PC-3 (cell line): ENCODE data around the gene SPRY4. TPM values are rescaled to one million over a fixed set of nuclear protein-coding genes. Genes with fewer than 3 reads are reported as not detected.

Source experiments
- ATAC-seq: fragments of 200-7000 bp; cut with Tn5 transposase; 2 replicates; pipeline ENCODE4 v1.9.1; 2020; ENCODE audit warnings: mild to moderate bottlenecking, moderate library complexity
- BruUV-seq: library from RNA; stranded (reverse); fragments of 400-500 nt; replicated peaks from 2 replicates; lab custom pipeline; 2021; lab: Mats Ljungman, UMichigan
- CTCF ChIA-PET: fragments of 300-600 bp; sonication (Branson Sonifier 250); formaldehyde crosslinking; loops from one replicate; lab custom pipeline; 2022; ENCODE audit warnings: antibody characterized with exemption; lab: Charles Lee
- POLR2A ChIA-PET: fragments of 300-600 bp; sonication (Branson Sonifier 250); formaldehyde crosslinking; loops from one replicate; lab custom pipeline; 2022; ENCODE audit warnings: antibody characterized with exemption; ENCODE audit not compliant: unreplicated experiment; lab: Charles Lee
- DNase-seq: peaks from one replicate; pipeline ENCODE4 v3.0.0-alpha.2; 2015
- H2AFZ ChIP-seq: fragments of 300-600 bp; sonication (generic); 2 replicates; pipeline ENCODE4 v1.6.0; 2016; ENCODE audit warnings: antibody characterized with exemption, low read length
- H3F3A ChIP-seq: fragments of 300-600 bp; sonication (generic); one replicate; pipeline ENCODE4 v1.6.0; 2017; ENCODE audit warnings: antibody characterized with exemption, low read length, control low read depth, mild to moderate bottlenecking; ENCODE audit not compliant: unreplicated experiment
- H3K27ac ChIP-seq: fragments of 300-600 bp; sonication (generic); 2 replicates; pipeline ENCODE4 v1.5.1; 2016; ENCODE audit warnings: mild to moderate bottlenecking, low read length
- H3K27me3 ChIP-seq: fragments of 300-600 bp; sonication (generic); 2 replicates; pipeline ENCODE4 v1.6.1; 2016; ENCODE audit warnings: low read length, mixed read lengths
- H3K36me3 ChIP-seq: fragments of 300-600 bp; sonication (generic); 2 replicates; pipeline ENCODE4 v1.6.1; 2016; ENCODE audit warnings: low read depth, mixed run types, low read length, mixed read lengths
- H3K4me1 ChIP-seq: fragments of 300-600 bp; sonication (generic); 2 replicates; pipeline ENCODE4 v1.5.1; 2016; ENCODE audit warnings: low read length; ENCODE audit not compliant: insufficient read depth
- H3K4me2 ChIP-seq: fragments of 300-600 bp; sonication (generic); 2 replicates; pipeline ENCODE4 v1.6.0; 2016; ENCODE audit warnings: low read length
- H3K4me3 ChIP-seq: fragments of 300-600 bp; sonication (generic); 2 replicates; pipeline ENCODE4 v1.5.1; 2016; ENCODE audit warnings: mild to moderate bottlenecking, low read length, mixed read lengths
- H3K79me2 ChIP-seq: fragments of 300-600 bp; sonication (generic); 2 replicates; pipeline ENCODE4 v1.6.1; 2017; ENCODE audit warnings: low read length, mixed read lengths
- H3K9ac ChIP-seq: fragments of 300-600 bp; sonication (generic); 2 replicates; pipeline ENCODE4 v1.6.0; 2016; ENCODE audit warnings: mild to moderate bottlenecking, low read length
- H3K9me2 ChIP-seq: fragments of 300-600 bp; sonication (generic); replicated peaks from 2 replicates; pipeline ENCODE4 v1.6.1; 2016; ENCODE audit warnings: mixed run types, low read length, mixed read lengths
- H3K9me3 ChIP-seq: fragments of 300-600 bp; sonication (generic); 2 replicates; pipeline ENCODE4 v1.6.1; 2016; ENCODE audit warnings: low read length, mixed read lengths
- H4K20me1 ChIP-seq: fragments of 300-600 bp; sonication (generic); 2 replicates; pipeline ENCODE4 v1.6.1; 2016; ENCODE audit warnings: low read length, mixed read lengths
- CTCF ChIP-seq: fragments of 300-600 bp; sonication (generic); conservative IDR thresholded peaks from 2 replicates; pipeline ENCODE4 v1.5.1; 2017; ENCODE audit warnings: antibody characterized with exemption, low read depth, mild to moderate bottlenecking, low read length
- EZH2 ChIP-seq: fragments of 300-600 bp; sonication (generic); IDR thresholded peaks from one replicate; pipeline ENCODE4 v1.6.1; 2017; ENCODE audit warnings: antibody characterized with exemption, mild to moderate bottlenecking, low read length; ENCODE audit not compliant: unreplicated experiment
- EZH2phosphoT487 ChIP-seq: fragments of 300-600 bp; sonication (generic); IDR thresholded peaks from 2 replicates; pipeline ENCODE4 v1.6.1; 2018; ENCODE audit warnings: mild to moderate bottlenecking, antibody characterized with exemption, low read length, borderline replicate concordance
- intact Hi-C: fragments of 100-400 bp; cut with micrococcal nuclease; formaldehyde crosslinking; loops from 2 replicates; pipeline ENCODE4 v1.9.0; 2023
- total RNA-seq: library from RNA; depleted of rRNA; stranded (reverse); fragments of >200 nt; gene quantifications from 2 replicates; pipeline ENCODE4 v1.2.3, GENCODE V29; 2014

SPRY4 gene
- total RNA-seq, 1 experiment from 2014 or later = 38.4 TPM

- intact Hi-C loops = no loop called here
- no peak overlapping the region for H2AFZ ChIP-seq
- no peaks in the 10 kb centered on the region for H3F3A ChIP-seq
- no peaks in the 10 kb centered on the region for H3K27me3 ChIP-seq
- DNase-seq = no peak
- no peaks in the 10 kb centered on the region for H3K9me2 ChIP-seq
- peaks cover 30% of the 10 kb centered on the region for H3K36me3 ChIP-seq
- H3K4me3 ChIP-seq = no peak overlapping the region
- H3K79me2 ChIP-seq = peaks cover 81% of the 10 kb centered on the region
- no peaks in the 10 kb centered on the region for H3K4me1 ChIP-seq
- TF ChIP-seq CTCF = no peak
- no peak for TF ChIP-seq EZH2phosphoT487
- TF ChIP-seq EZH2 = no peak
- no peak overlapping the region for H3K9ac ChIP-seq
- no TSS peak for BruUV-seq
- H3K27ac ChIP-seq = no peak overlapping the region
- H3K4me2 ChIP-seq = no peak overlapping the region
- no peak for ATAC-seq
- ChIA-PET POLR2A (interaction anchor here (0.6 kb wide), 1 partner anchor 160 kb away, joined by 9 read pairs; no protein-coding TSS in a partner anchor), CTCF (no interaction called here)
- no peaks in the 10 kb centered on the region for H3K9me3 ChIP-seq
- H4K20me1 ChIP-seq = peaks cover 59% of the 10 kb centered on the region
These were observed 11.1 kb downstream of the SPRY4 start for GRCh38 chr5:142313682-142314081.

- no peaks in the 10 kb centered on the region for H3K9me3 ChIP-seq
- no peak overlapping the region for H3K4me3 ChIP-seq
- TF ChIP-seq EZH2phosphoT487 (no peak), CTCF (no peak), EZH2 (no peak)
- H3K27ac ChIP-seq = no peak overlapping the region
- POLR2A ChIA-PET = no interaction called here
- CTCF ChIA-PET = no interaction called here
- no peaks in the 10 kb centered on the region for H3K4me1 ChIP-seq
- no peaks in the 10 kb centered on the region for H3K9me2 ChIP-seq
- no peaks in the 10 kb centered on the region for H3K27me3 ChIP-seq
- H3K79me2 ChIP-seq = peaks cover 77% of the 10 kb centered on the region
- ATAC-seq (no peak), DNase-seq (no peak)
- no peaks in the 10 kb centered on the region for H3F3A ChIP-seq
- H4K20me1 ChIP-seq = peaks cover 58% of the 10 kb centered on the region
- H3K4me2 ChIP-seq = no peak overlapping the region
- H3K9ac ChIP-seq = no peak overlapping the region
- no TSS peak for BruUV-seq
- H3K36me3 ChIP-seq = peaks cover 30% of the 10 kb centered on the region
- no peak overlapping the region for H2AFZ ChIP-seq
- intact Hi-C loops = no loop called here
These were observed 11.5 kb downstream of the SPRY4 start for GRCh38 chr5:142313275-142313674.

- H3K27ac ChIP-seq = no peak overlapping the region
- TF ChIP-seq EZH2phosphoT487 = no peak
- TF ChIP-seq CTCF = no peak
- no peak for TF ChIP-seq EZH2
- ATAC-seq (no peak), DNase-seq (no peak)
- no peaks in the 10 kb centered on the region for H3K9me3 ChIP-seq
- no peak overlapping the region for H3K9ac ChIP-seq
- intact Hi-C loops = no loop called here
- H3K4me2 ChIP-seq = no peak overlapping the region
- ChIA-PET CTCF (no interaction called here), POLR2A (interaction anchor here (0.6 kb wide), 1 partner anchor 10 kb away, joined by 3 read pairs; no protein-coding TSS in a partner anchor)
- peaks cover 30% of the 10 kb centered on the region for H3K36me3 ChIP-seq
- H3K9me2 ChIP-seq = no peaks in the 10 kb centered on the region
- no peak overlapping the region for H2AFZ ChIP-seq
- no TSS peak for BruUV-seq
- no peaks in the 10 kb centered on the region for H3F3A ChIP-seq
- H3K4me1 ChIP-seq = no peaks in the 10 kb centered on the region
- no peak overlapping the region for H3K4me3 ChIP-seq
- peaks cover 51% of the 10 kb centered on the region for H4K20me1 ChIP-seq
- H3K79me2 ChIP-seq = peaks cover 68% of the 10 kb centered on the region
- no peaks in the 10 kb centered on the region for H3K27me3 ChIP-seq
These were observed 12.4 kb downstream of the SPRY4 start for GRCh38 chr5:142312399-142312798.
